CD14-positive monocyte (primary cell): Measurements from ENCODE around the gene MACROD2. TPM values are rescaled to one million over a fixed set of nuclear protein-coding genes. Genes with fewer than 3 reads are reported as not detected.

Experiments
- DNase-seq, 3 donors: peaks; one replicate each; pipeline ENCODE4 v3.0.0-alpha.2; 2011 to 2022
- H2AFZ ChIP-seq: 2 replicates; pipeline ENCODE4 v1.6.0; 2012; ENCODE audit warnings: mild to moderate bottlenecking, low read depth, low read length, inconsistent platforms; ENCODE audit not compliant: insufficient read depth, poor library complexity, severe bottlenecking
- H3K27ac ChIP-seq, 2 donors: 1 replicate in 1 of 2; 2 replicates in 1 of 2; pipeline ENCODE4 v1.5.1; 2012 to 2013; ENCODE audit warnings: low read length in 2 of 2, control low read depth in 1 of 2, inconsistent platforms in 1 of 2, low read depth in 1 of 2, mild to moderate bottlenecking in 1 of 2
- H3K27me3 ChIP-seq, 2 donors: one replicate each; pipeline versions ENCODE4 v1.6.0 to v1.6.1; 2011 to 2013; ENCODE audit warnings: low read length in 2 of 2; ENCODE audit not compliant: control insufficient read depth in 2 of 2, insufficient read depth in 2 of 2
- H3K36me3 ChIP-seq, 2 donors: replicated peaks in 1 of 2; 1 replicate in 1 of 2; 2 replicates in 1 of 2; pipeline versions ENCODE4 v1.5.1 to v1.6.1; 2012 to 2013; ENCODE audit warnings: low read length in 2 of 2, control low read depth in 1 of 2, inconsistent platforms in 1 of 2, mild to moderate bottlenecking in 1 of 2; ENCODE audit not compliant: insufficient read depth in 2 of 2, control insufficient read depth in 1 of 2
- H3K4me1 ChIP-seq, 2 donors: 1 replicate in 1 of 2; 2 replicates in 1 of 2; pipeline versions ENCODE4 v1.5.1 to v1.6.1; 2012 to 2013; ENCODE audit warnings: low read length in 2 of 2, control low read depth in 1 of 2, inconsistent platforms in 1 of 2, mild to moderate bottlenecking in 1 of 2, moderate library complexity in 1 of 2; ENCODE audit not compliant: insufficient read depth in 2 of 2, control insufficient read depth in 1 of 2
- H3K4me2 ChIP-seq: replicated peaks from 2 replicates; pipeline ENCODE3; 2012; ENCODE audit warnings: low read length, moderate library complexity, mild to moderate bottlenecking; ENCODE audit not compliant: poor library complexity, severe bottlenecking; ENCODE audit errors: extremely low read depth
- H3K4me3 ChIP-seq, 3 experiments: fragments of 200-600 bp in 1 of 3; sonication (generic) in 1 of 3; replicated peaks in 1 of 3; 1 replicate in 2 of 3; 2 replicates in 1 of 3; pipeline ENCODE4 v1.5.1; 2011 to 2013; ENCODE audit warnings: low read length in 3 of 3, mild to moderate bottlenecking in 3 of 3, control low read depth in 2 of 3, low read depth in 2 of 3, inconsistent platforms in 1 of 3, moderate library complexity in 1 of 3
- H3K79me2 ChIP-seq: 2 replicates; pipeline ENCODE4 v1.6.0; 2012; ENCODE audit warnings: mild to moderate bottlenecking, control low read depth, inconsistent platforms, low read length, moderate library complexity; ENCODE audit not compliant: insufficient read depth
- H3K9ac ChIP-seq: 2 replicates; pipeline ENCODE4 v1.6.0; 2017; ENCODE audit warnings: low read length, mild to moderate bottlenecking; ENCODE audit not compliant: insufficient read depth, poor library complexity, severe bottlenecking
- H3K9me3 ChIP-seq, 2 donors: replicated peaks in 1 of 2; 1 replicate in 1 of 2; 2 replicates in 1 of 2; pipeline versions ENCODE4 v1.5.1 to v1.6.1; 2012 to 2013; ENCODE audit warnings: low read length in 2 of 2, control low read depth in 1 of 2; ENCODE audit not compliant: control insufficient read depth in 1 of 2, insufficient read depth in 1 of 2
- H4K20me1 ChIP-seq: 2 replicates; pipeline ENCODE4 v1.6.0; 2012; ENCODE audit warnings: mild to moderate bottlenecking, low read length, control low read depth, moderate library complexity; ENCODE audit not compliant: insufficient read depth
- H3K27ac Mint-ChIP-seq, 7 donors: one replicate each; pipeline ENCODE4 v1.8.0; 2020; ENCODE audit warnings: mild to moderate bottlenecking in 7 of 7, mixed read lengths in 7 of 7, moderate library complexity in 6 of 7, inconsistent platforms in 2 of 7
- H3K27me3 Mint-ChIP-seq, 3 donors: one replicate each; pipeline ENCODE4 v1.8.0; 2021 to 2022; ENCODE audit warnings: low read depth in 3 of 3, mild to moderate bottlenecking in 3 of 3, mixed read lengths in 3 of 3, moderate library complexity in 3 of 3, inconsistent platforms in 1 of 3
- H3K36me3 Mint-ChIP-seq, 2 donors: one replicate each; pipeline ENCODE4 v1.8.0; 2020; ENCODE audit warnings: mixed read lengths in 2 of 2, inconsistent platforms in 1 of 2, mild to moderate bottlenecking in 1 of 2
- H3K4me1 Mint-ChIP-seq: one replicate; pipeline ENCODE4 v1.8.0; 2020; ENCODE audit warnings: mild to moderate bottlenecking, mixed read lengths
- H3K4me3 Mint-ChIP-seq, 2 donors: one replicate each; pipeline ENCODE4 v1.8.0; 2020; ENCODE audit warnings: mild to moderate bottlenecking in 2 of 2, mixed read lengths in 2 of 2, moderate library complexity in 1 of 2
- H3K9me3 Mint-ChIP-seq, 7 donors: one replicate each; pipeline ENCODE4 v1.8.0; 2020 to 2022; ENCODE audit warnings: mixed read lengths in 7 of 7, mild to moderate bottlenecking in 6 of 7, moderate library complexity in 6 of 7, inconsistent platforms in 2 of 7
- CTCF ChIP-seq: fragments of 200-600 bp; IDR thresholded peaks from one replicate; pipeline ENCODE4 v1.8.0; 2022; ENCODE audit warnings: antibody characterized with exemption, mild to moderate bottlenecking
- WGBS: methylation state at CpG from one replicate; pipeline ENCODE4 v1.1.5; 2013; ENCODE audit warnings: missing lambda C conversion rate; ENCODE audit not compliant: insufficient coverage; 5-methylcytosine and 5-hydroxymethylcytosine counted together
- intact Hi-C, 2 donors: fragments of 100-400 bp; cut with micrococcal nuclease; formaldehyde crosslinking; loops; one replicate each; pipeline versions ENCODE4 v1.15.0 to v1.15.1; 2023
- polyA plus RNA-seq, 3 donors: library from polyadenylated mRNA; depleted of rRNA in 1 of 3; unstranded in 2 of 3; stranded (reverse) in 1 of 3; fragments of 300-500 nt in 2 of 3; fragments of >200 nt in 1 of 3; fragmentation: Illumina TruSeq in 2 of 3; gene quantifications; 1 replicate in 2 of 3; 2 replicates in 1 of 3; pipeline ENCODE4 v1.2.3, GENCODE V29; 2012 to 2021

Gene MACROD2
- polyA plus RNA-seq, 3 donors: 0.23 TPM; not detected in 2

GRCh38 chr20:14543040-14543439 is 547.7 kb downstream of the MACROD2 start:
- Histone ChIP-seq H3K4me3 (no peak overlapping the region), H3K27me3 (no peaks in the 10 kb centered on the region), H2AFZ (no peak overlapping the region), H3K36me3 (no peaks in the 10 kb centered on the region), H3K79me2 (no peaks in the 10 kb centered on the region), H4K20me1 (no peaks in the 10 kb centered on the region), H3K4me1 (no peaks in the 10 kb centered on the region), H3K9me3 (peaks cover 4 to 8% of the 10 kb centered on the region in 2 donors), H3K4me2 (no peak overlapping the region), H3K27ac (no peak overlapping the region), H3K9ac (no peak overlapping the region)
- intact Hi-C loops: no loop called here
- Mint-ChIP-seq H3K27me3 (no peaks in the 10 kb centered on the region), H3K4me3 (no peak overlapping the region), H3K27ac (no peak overlapping the region), H3K36me3 (no peaks in the 10 kb centered on the region), H3K9me3 (peaks cover 2 to 10% (median 6%) of the 10 kb centered on the region in 7 donors), H3K4me1 (no peaks in the 10 kb centered on the region)
- no peak for DNase-seq
- no peak for TF ChIP-seq CTCF

DNA sequence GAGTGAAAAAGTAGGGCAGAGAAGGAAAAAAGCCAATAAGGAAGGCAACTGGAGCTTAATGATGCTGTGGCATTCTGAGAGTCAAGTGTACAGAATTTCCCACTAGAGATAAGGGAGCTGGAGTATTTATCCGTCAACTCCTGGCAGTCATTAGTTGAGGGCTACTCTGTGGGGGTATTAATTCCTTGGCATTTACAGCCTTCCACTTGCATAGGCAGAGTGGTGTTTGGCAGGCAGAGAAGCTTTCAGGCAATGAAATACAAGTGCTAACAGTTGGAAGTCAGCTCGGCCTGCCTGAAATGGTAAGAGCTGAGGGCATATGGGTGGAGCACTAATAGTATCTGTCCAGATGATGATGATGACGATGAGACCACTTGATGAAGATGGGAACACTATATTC is 549.4 kb downstream of the MACROD2 start:
- H3K9me3 ChIP-seq: peaks cover 4 to 11% of the 10 kb centered on the region in 2 donors
- TF ChIP-seq CTCF: no peak
- DNase-seq: no peak
- intact Hi-C loops: no loop called here
- no CpG with 5 or more reads among the region's 3 CpGs for WGBS
- Mint-ChIP-seq H3K36me3 (no peaks in the 10 kb centered on the region), H3K27ac (no peak overlapping the region), H3K4me3 (no peak overlapping the region), H3K9me3 (peaks cover 0 to 6% (median 2%) of the 10 kb centered on the region in 7 donors), H3K4me1 (no peaks in the 10 kb centered on the region), H3K27me3 (no peaks in the 10 kb centered on the region)
- H3K9ac ChIP-seq: no peak overlapping the region
- H4K20me1 ChIP-seq: no peaks in the 10 kb centered on the region
- H3K4me1 ChIP-seq: no peaks in the 10 kb centered on the region
- no peak overlapping the region for H2AFZ ChIP-seq
- no peak overlapping the region for H3K27ac ChIP-seq
- no peak overlapping the region for H3K4me2 ChIP-seq
- H3K4me3 ChIP-seq: no peak overlapping the region
- H3K27me3 ChIP-seq: no peaks in the 10 kb centered on the region
- H3K36me3 ChIP-seq: no peaks in the 10 kb centered on the region
- no peaks in the 10 kb centered on the region for H3K79me2 ChIP-seq
